Measurements from ENCODE around the gene CCDC192.

Gene CCDC192

GRCh38 chr5:127876384-127876783 is 173.2 kb downstream of the CCDC192 start:
- TF ChIP-seq CTCF (IDR thresholded peaks at IDR 0.05; ENCODE audit: low read depth, low read length) = no peak
- no peak for TF ChIP-seq EZH2phosphoT487 (IDR thresholded peaks at IDR 0.05; ENCODE audit: low read depth)
- H3K27me3 ChIP-seq (ENCODE audit: low read depth, low read length) = 0 out of 2 replicates have a peak, but pooled peaks cover 4% of the 10 kb centered on the region
- H3K9ac ChIP-seq (ENCODE audit: low read length) = no peak overlapping the region
- H3K9me3 ChIP-seq (ENCODE audit: insufficient read depth, low read length) = no peaks in the 10 kb centered on the region
- no peaks in the 10 kb centered on the region for H4K20me1 ChIP-seq (ENCODE audit: insufficient read depth, low read length)
- no peak overlapping the region for H2AFZ ChIP-seq (ENCODE audit: low read depth, low read length)
- H3K4me2 ChIP-seq (ENCODE audit: low read length) = peak overlapping the region; percentile 73
- H3K4me3 ChIP-seq (ENCODE audit: low read length) = no peak overlapping the region
- H3K27ac ChIP-seq (ENCODE audit: low read length) = no peak overlapping the region
- H3K4me1 ChIP-seq (ENCODE audit: low read length) = peaks cover 23% of the 10 kb centered on the region
- H3K79me2 ChIP-seq (ENCODE audit: low read length) = no peaks in the 10 kb centered on the region
- no peaks in the 10 kb centered on the region for H3K36me3 ChIP-seq (replicated peaks; ENCODE audit: low read depth, low read length)

GRCh38 chr5:127878174-127878750 is 175.1 kb downstream of the CCDC192 start:
- H3K79me2 ChIP-seq (ENCODE audit: low read length) = no peaks in the 10 kb centered on the region
- H3K9me3 ChIP-seq (ENCODE audit: insufficient read depth, low read length) = no peaks in the 10 kb centered on the region
- no peaks in the 10 kb centered on the region for H3K36me3 ChIP-seq (replicated peaks; ENCODE audit: low read depth, low read length)
- H3K27ac ChIP-seq (ENCODE audit: low read length) = no peak overlapping the region
- no peak overlapping the region for H3K4me3 ChIP-seq (ENCODE audit: low read length)
- no peaks in the 10 kb centered on the region for H4K20me1 ChIP-seq (ENCODE audit: insufficient read depth, low read length)
- no peaks in the 10 kb centered on the region for H3K27me3 ChIP-seq (ENCODE audit: low read depth, low read length)
- H3K9ac ChIP-seq (ENCODE audit: low read length) = no peak overlapping the region
- peak; percentile 43 for TF ChIP-seq CTCF (IDR thresholded peaks at IDR 0.05; ENCODE audit: low read depth, low read length)
- TF ChIP-seq EZH2phosphoT487 (IDR thresholded peaks at IDR 0.05; ENCODE audit: low read depth) = no peak
- no peak overlapping the region for H2AFZ ChIP-seq (ENCODE audit: low read depth, low read length)
- H3K4me1 ChIP-seq (ENCODE audit: low read length) = peaks cover 18% of the 10 kb centered on the region
- H3K4me2 ChIP-seq (ENCODE audit: low read length) = no peak overlapping the region

GRCh38 chr5:127884416-127884815 is 181.2 kb downstream of the CCDC192 start:
- no peaks in the 10 kb centered on the region for H3K27me3 ChIP-seq (ENCODE audit: low read depth, low read length)
- no peak overlapping the region for H3K4me2 ChIP-seq (ENCODE audit: low read length)
- no peak overlapping the region for H3K27ac ChIP-seq (ENCODE audit: low read length)
- H3K36me3 ChIP-seq (replicated peaks; ENCODE audit: low read depth, low read length) = no peaks in the 10 kb centered on the region
- H3K9me3 ChIP-seq (ENCODE audit: insufficient read depth, low read length) = no peaks in the 10 kb centered on the region
- H3K9ac ChIP-seq (ENCODE audit: low read length) = no peak overlapping the region
- H3K79me2 ChIP-seq (ENCODE audit: low read length) = no peaks in the 10 kb centered on the region
- no peak overlapping the region for H2AFZ ChIP-seq (ENCODE audit: low read depth, low read length)
- H3K4me3 ChIP-seq (ENCODE audit: low read length) = no peak overlapping the region
- no peaks in the 10 kb centered on the region for H4K20me1 ChIP-seq (ENCODE audit: insufficient read depth, low read length)
- H3K4me1 ChIP-seq (ENCODE audit: low read length) = no peaks in the 10 kb centered on the region
- TF ChIP-seq CTCF (IDR thresholded peaks at IDR 0.05; ENCODE audit: low read depth, low read length) = no peak
- TF ChIP-seq EZH2phosphoT487 (IDR thresholded peaks at IDR 0.05; ENCODE audit: low read depth) = no peak

- Histone ChIP-seq H3K36me3 (replicated peaks; ENCODE audit: low read depth, low read length) (no peaks in the 10 kb centered on the region), H4K20me1 (ENCODE audit: insufficient read depth, low read length) (no peaks in the 10 kb centered on the region), H3K4me2 (ENCODE audit: low read length) (no peak overlapping the region), H3K9me3 (ENCODE audit: insufficient read depth, low read length) (no peaks in the 10 kb centered on the region), H3K27me3 (ENCODE audit: low read depth, low read length) (no peaks in the 10 kb centered on the region), H3K79me2 (ENCODE audit: low read length) (no peaks in the 10 kb centered on the region), H3K4me3 (ENCODE audit: low read length) (no peak overlapping the region), H3K9ac (ENCODE audit: low read length) (no peak overlapping the region), H3K4me1 (ENCODE audit: low read length) (no peaks in the 10 kb centered on the region), H2AFZ (ENCODE audit: low read depth, low read length) (no peak overlapping the region), H3K27ac (ENCODE audit: low read length) (no peak overlapping the region)
- TF ChIP-seq CTCF (IDR thresholded peaks at IDR 0.05; ENCODE audit: low read depth, low read length) (no peak), EZH2phosphoT487 (IDR thresholded peaks at IDR 0.05; ENCODE audit: low read depth) (no peak)
These were observed 182.0 kb downstream of the CCDC192 start for GRCh38 chr5:127885176-127885575.
